Osteoblast (primary cell): ENCODE results near the gene ERBB4. TPM values are rescaled to one million over a fixed set of nuclear protein-coding genes. Genes with fewer than 3 reads are reported as not detected.

Source experiments
- DNase-seq: peaks from one replicate; pipeline ENCODE4 v3.0.0; 2011; ENCODE audit warnings: low spot score, mixed read lengths; ENCODE audit not compliant: insufficient read length; ENCODE audit errors: missing footprints
- H2AFZ ChIP-seq: 2 replicates; pipeline ENCODE4 v1.6.0; 2011; ENCODE audit warnings: mild to moderate bottlenecking, low read length
- H3K27ac ChIP-seq: 2 replicates; pipeline ENCODE4 v1.5.1; 2011; ENCODE audit warnings: mild to moderate bottlenecking, low read depth, low read length, moderate library complexity
- H3K27me3 ChIP-seq: 2 replicates; pipeline ENCODE4 v1.6.0; 2012; ENCODE audit warnings: mild to moderate bottlenecking, control low read depth, inconsistent platforms, low read length, moderate library complexity; ENCODE audit not compliant: insufficient read depth
- H3K36me3 ChIP-seq: 2 replicates; pipeline ENCODE4 v1.5.1; 2011; ENCODE audit warnings: mild to moderate bottlenecking, low read length, control low read depth, moderate library complexity; ENCODE audit not compliant: insufficient read depth
- H3K4me1 ChIP-seq: 2 replicates; pipeline ENCODE4 v1.5.1; 2011; ENCODE audit warnings: mild to moderate bottlenecking, low read length, control low read depth, moderate library complexity; ENCODE audit not compliant: insufficient read depth
- H3K4me2 ChIP-seq: 2 replicates; pipeline ENCODE4 v1.6.0; 2011; ENCODE audit warnings: mild to moderate bottlenecking, low read length; ENCODE audit not compliant: insufficient read depth
- H3K4me3 ChIP-seq: fragments of 200-600 bp; sonication (generic); 3 replicates; pipeline ENCODE4 v1.5.1; 2012; ENCODE audit warnings: mild to moderate bottlenecking, low read length, inconsistent platforms; ENCODE audit not compliant: insufficient read depth
- H3K79me2 ChIP-seq: 2 replicates; pipeline ENCODE4 v1.6.0; 2012; ENCODE audit warnings: mild to moderate bottlenecking, low read length, control low read depth, inconsistent platforms; ENCODE audit not compliant: insufficient read depth
- H3K9me3 ChIP-seq: 2 replicates; pipeline ENCODE4 v1.5.1; 2011; ENCODE audit warnings: low read depth, low read length, control low read depth
- H4K20me1 ChIP-seq: 2 replicates; pipeline ENCODE4 v1.6.0; 2012; ENCODE audit warnings: mild to moderate bottlenecking, low read length, control low read depth; ENCODE audit not compliant: insufficient read depth
- total RNA-seq: library from RNA; depleted of rRNA; stranded (reverse); fragments of >200 nt; gene quantifications from 2 replicates; pipeline ENCODE4 v1.2.3, GENCODE V29; 2012
- TF ChIP-seq, protein P1 (sequence below): IDR thresholded peaks from 2 replicates; pipeline ENCODE4 v1.5.1; 2011; ENCODE audit warnings: mild to moderate bottlenecking, low read depth, low read length, moderate library complexity; ENCODE audit errors: extremely low read depth

ERBB4 gene
- total RNA-seq, 1 donor = under 0.01 TPM

DNA sequence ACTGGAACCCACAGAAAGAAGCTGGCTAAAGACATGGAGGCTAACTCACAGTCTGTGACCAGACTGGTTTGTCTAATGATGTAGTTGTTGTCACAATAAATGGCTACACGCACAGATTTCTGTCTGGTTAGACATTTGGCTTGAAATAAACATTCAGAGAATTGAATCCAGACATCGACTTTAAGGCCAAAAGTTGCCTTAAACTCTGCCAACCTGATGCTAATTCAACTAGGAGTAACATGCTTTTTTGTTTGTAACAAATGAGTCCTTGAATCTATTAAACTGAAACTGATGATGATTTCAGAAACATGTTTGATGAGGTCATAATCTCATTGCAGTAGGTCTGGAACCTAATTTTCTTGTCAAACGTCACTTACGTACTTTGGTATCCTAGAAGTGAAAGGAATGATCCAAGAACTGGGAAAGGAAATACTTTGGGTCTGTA, 123.8 kb downstream of the ERBB4 start:
- TF ChIP-seq, protein P1, sequence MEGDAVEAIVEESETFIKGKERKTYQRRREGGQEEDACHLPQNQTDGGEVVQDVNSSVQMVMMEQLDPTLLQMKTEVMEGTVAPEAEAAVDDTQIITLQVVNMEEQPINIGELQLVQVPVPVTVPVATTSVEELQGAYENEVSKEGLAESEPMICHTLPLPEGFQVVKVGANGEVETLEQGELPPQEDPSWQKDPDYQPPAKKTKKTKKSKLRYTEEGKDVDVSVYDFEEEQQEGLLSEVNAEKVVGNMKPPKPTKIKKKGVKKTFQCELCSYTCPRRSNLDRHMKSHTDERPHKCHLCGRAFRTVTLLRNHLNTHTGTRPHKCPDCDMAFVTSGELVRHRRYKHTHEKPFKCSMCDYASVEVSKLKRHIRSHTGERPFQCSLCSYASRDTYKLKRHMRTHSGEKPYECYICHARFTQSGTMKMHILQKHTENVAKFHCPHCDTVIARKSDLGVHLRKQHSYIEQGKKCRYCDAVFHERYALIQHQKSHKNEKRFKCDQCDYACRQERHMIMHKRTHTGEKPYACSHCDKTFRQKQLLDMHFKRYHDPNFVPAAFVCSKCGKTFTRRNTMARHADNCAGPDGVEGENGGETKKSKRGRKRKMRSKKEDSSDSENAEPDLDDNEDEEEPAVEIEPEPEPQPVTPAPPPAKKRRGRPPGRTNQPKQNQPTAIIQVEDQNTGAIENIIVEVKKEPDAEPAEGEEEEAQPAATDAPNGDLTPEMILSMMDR = no peak
- no peaks in the 10 kb centered on the region for H3K36me3 ChIP-seq
- H3K4me3 ChIP-seq = peak overlapping the region; percentile 2
- H3K4me1 ChIP-seq = no peaks in the 10 kb centered on the region
- no peak for DNase-seq
- no peaks in the 10 kb centered on the region for H3K79me2 ChIP-seq
- peak overlapping the region; percentile 65 for H2AFZ ChIP-seq
- no peak overlapping the region for H3K27ac ChIP-seq
- H3K4me2 ChIP-seq = peak overlapping the region; percentile 29
- H3K9me3 ChIP-seq = no peaks in the 10 kb centered on the region
- H3K27me3 ChIP-seq = no peaks in the 10 kb centered on the region
- H4K20me1 ChIP-seq = no peaks in the 10 kb centered on the region

DNA sequence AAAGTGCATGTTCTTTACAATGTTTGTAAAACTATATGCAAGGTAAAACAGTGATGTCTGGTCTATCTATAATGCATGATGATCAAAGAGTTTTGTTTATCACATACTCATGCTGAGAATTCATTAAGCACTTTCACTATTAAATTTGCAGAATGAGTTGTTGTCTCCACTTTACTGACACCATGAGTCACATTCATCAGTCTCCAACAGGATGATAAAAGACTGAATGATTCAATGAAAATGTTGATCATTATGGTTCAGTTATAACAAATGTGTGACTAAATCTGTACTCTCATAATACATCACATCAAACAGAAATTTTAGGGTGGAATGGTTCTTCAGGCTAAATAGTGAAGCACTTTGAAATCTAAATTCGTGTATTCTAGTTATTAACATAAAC, 129.0 kb downstream of the ERBB4 start:
- no peak overlapping the region for H3K4me2 ChIP-seq
- DNase-seq = no peak
- no peak overlapping the region for H2AFZ ChIP-seq

DNA sequence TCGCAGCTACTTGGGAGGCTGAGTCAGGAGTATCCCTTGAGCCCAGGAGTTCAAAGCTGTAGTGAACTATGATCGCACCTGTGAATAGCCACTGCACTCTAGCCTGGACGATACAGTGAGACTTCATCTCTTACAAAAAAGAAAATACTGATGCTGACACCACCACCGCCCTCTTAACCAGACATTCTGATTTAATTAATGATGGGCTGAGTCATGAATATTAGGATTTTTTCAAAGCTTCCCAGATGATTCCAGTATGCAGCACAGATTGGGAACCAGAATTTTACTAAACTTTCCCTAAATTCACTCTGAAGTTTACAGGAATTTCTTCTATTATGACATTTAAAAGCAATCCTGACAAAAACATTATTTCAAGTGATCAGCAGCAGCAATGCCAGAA, 130.1 kb downstream of the ERBB4 start:
- Histone ChIP-seq H3K4me3 (no peak overlapping the region), H3K36me3 (no peaks in the 10 kb centered on the region), H2AFZ (no peak overlapping the region), H3K79me2 (no peaks in the 10 kb centered on the region), H4K20me1 (no peaks in the 10 kb centered on the region), H3K27ac (no peak overlapping the region), H3K4me2 (no peak overlapping the region), H3K4me1 (no peaks in the 10 kb centered on the region), H3K27me3 (no peaks in the 10 kb centered on the region), H3K9me3 (no peaks in the 10 kb centered on the region)
- TF ChIP-seq, protein P1 = no peak
- DNase-seq = no peak

More for the DNA sequence above, 129.0 kb downstream of the ERBB4 start:
- Histone ChIP-seq H3K79me2 (no peaks in the 10 kb centered on the region), H3K4me1 (no peaks in the 10 kb centered on the region), H3K9me3 (no peaks in the 10 kb centered on the region), H4K20me1 (no peaks in the 10 kb centered on the region), H3K36me3 (no peaks in the 10 kb centered on the region), H3K27me3 (no peaks in the 10 kb centered on the region), H3K4me3 (no peak overlapping the region), H3K27ac (no peak overlapping the region)
- TF ChIP-seq, protein P1 = no peak

DNA sequence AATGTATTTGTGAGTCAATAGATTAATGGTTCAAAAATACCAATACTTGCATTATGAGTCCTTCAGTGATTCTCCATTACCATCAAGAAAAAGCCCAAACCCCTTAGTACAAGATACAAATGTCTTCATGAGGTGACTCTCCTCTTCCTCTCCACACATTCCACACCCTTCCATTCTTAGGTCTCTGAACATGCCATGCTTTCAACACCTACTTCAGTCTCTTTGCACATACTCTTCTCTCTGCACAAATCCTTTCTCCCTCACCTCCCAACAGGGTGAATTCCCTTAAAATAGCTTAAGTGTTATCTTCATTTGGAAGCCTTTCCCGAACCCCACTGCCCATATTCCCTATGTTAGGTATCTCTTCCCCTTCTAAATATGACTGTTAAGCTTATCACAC, 131.9 kb downstream of the ERBB4 start:
- TF ChIP-seq, protein P1 = no peak
- no peaks in the 10 kb centered on the region for H3K36me3 ChIP-seq

More for the DNA sequence above, 131.9 kb downstream of the ERBB4 start:
- Histone ChIP-seq H3K27me3 (no peaks in the 10 kb centered on the region), H3K79me2 (no peaks in the 10 kb centered on the region), H2AFZ (no peak overlapping the region), H3K9me3 (no peaks in the 10 kb centered on the region), H3K4me3 (no peak overlapping the region), H3K4me1 (no peaks in the 10 kb centered on the region), H3K4me2 (no peak overlapping the region), H3K27ac (no peak overlapping the region), H4K20me1 (no peaks in the 10 kb centered on the region)
- DNase-seq = no peak
